GM18520 (cell line): ENCODE measurements around the gene IPMK.
"Not testable (repeated sequence)": the region's sequence is repeated elsewhere in the genome, so short reads cannot be mapped to it uniquely, and the experiment has no call there.

Source experiments
- ATAC-seq: cut with Tn5 transposase; IDR thresholded peaks from one replicate; pipeline ENCODE4 v1.9.1; 2021; ENCODE audit not compliant: unreplicated experiment

Gene IPMK

GRCh38 chr10:58268454-58268945, 806 bp upstream of the IPMK start:
- no peak for ATAC-seq

GRCh38 chr10:58266826-58267712, 625 bp downstream of the IPMK start:
- ATAC-seq = no peak

GRCh38 chr10:58266003-58266825, 1.5 kb downstream of the IPMK start:
- peak; percentile 22 for ATAC-seq

DNA sequence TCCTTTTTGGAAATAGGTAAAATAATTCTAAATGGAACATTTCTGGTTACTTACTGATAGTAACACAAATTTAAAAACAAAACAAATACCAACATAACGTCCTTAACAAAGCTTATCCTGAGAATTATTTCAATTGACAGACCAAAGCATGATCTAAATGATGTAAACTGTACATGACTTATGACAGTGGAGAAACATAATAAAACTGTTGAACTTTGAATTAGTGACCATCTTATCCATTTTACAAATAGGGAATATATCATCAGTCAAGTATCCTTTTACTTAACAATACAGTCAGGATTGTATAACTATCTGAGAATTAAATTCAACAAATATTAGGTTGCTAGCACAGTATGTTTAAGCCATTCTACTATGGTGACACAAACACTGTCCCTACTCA, 2.4 kb downstream of the IPMK start:
- ATAC-seq = no peak

DNA sequence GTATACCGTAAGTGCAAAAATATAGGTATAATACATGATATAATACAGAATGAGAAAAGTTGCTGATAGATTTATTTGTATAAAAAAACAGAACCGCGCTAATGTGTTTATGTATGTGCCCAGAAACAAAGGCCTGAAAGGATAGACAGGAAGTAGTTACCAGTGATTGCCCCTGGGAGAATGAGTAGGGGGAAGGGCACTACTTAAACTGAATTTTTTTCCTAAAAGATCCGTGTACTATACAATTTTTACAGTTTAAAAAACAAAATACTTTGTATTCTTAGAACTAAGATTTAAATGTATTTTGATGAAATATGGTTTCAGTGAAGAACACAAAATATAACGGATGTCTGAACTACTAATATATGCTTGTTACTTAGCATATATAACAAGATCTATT, 2.9 kb downstream of the IPMK start:
- ATAC-seq = no peak

- no peak for ATAC-seq
Measured at GRCh38 chr10:58262766-58263165, 4.9 kb downstream of the IPMK start.

DNA sequence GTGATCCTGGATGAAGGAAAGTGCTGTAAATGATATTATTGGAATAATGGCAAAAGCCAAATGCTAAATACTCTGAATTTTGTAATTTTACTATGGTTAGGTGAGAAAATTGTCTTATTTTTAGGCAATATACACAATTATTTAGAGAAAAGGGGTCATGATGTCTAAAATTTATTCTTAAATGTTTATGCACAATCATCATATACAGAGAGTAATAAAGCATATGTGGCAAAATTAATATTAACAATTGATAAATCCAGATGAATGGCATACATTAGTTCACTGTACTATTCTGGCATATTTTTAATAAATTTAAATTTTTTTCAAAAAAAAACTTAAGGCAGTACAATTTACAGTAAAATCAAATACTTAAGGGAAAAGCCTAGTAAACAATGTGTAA, 7.4 kb downstream of the IPMK start:
- ATAC-seq = no peak

GRCh38 chr10:58258977-58259692, 8.6 kb downstream of the IPMK start:
- ATAC-seq = no peak

DNA sequence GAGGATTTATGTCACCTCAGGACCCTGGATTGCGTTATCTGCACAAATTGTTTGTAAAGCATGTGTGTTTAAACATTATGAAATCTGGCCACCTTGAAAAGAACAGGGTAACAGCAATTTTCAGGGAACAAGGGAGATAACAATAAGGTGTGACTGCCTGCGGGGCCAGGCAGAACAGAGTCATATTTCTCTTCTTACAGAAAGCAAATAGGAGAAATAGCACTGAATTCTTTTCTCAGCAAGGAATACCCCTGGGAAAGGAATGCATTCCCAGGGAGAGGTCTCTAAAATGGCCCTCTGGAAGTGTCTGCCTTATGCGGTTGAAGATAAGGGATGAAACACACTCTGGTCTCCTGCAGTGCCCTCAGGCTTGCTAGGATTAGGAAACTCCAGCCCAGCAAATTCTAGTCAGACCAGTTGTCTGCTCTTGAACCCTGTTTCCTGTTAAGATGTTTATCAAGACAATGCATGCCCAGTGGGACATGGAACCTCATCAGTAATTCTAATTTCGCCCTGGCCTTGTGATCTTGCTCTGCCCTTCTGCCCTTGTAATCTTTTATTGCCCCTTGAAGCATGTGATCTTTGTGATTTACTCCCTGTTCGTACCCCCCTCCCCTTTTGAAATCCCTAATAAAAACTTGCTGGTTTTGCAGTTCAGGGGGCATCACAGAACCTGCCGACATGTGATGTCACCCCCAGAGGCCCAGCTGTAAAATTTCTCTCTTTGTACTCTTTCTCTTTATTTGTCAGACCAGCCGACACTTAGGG, 11.5 kb downstream of the IPMK start:
- not testable (repeated sequence) for ATAC-seq

DNA sequence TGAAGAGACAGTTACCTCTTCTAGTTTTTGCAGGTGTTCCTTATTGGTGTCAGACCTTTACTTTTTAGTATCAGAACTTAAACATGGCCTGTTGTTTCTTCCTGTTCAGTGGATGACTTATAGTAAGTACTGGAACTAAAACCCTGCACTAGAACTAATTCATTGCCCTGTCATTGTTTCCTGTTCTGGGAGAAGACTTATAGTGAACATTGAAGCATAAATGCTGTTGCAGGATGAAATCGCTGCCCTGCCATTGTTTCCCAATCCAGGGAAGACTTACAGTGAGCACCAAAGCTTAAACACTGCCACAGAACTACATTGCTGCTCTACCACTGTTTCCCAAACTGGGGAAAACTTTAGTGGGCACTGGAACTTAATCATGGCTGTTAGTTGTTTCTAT, 13.1 kb downstream of the IPMK start:
- ATAC-seq = no peak

GRCh38 chr10:58253184-58253583, 14.5 kb downstream of the IPMK start:
- ATAC-seq = no peak

DNA sequence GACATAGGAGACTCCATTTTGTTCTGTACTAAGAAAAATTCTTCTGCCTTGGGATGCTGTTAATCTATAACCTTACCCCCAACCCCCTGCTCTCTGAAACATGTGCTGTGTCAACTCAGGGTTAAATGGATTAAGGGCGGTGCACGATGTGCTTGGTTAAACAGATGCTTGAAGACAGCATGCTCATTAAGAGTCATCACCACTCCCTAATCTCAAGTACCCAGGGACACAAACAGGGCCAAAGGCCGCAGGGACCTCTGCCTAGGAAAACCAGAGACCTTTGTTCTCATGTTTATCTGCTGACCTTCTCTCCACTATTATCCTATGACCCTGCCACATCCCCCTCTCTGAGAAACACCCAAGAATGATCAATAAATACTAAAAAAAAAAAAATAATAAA, 23.0 kb downstream of the IPMK start:
- ATAC-seq = not testable (repeated sequence)

- not testable (repeated sequence) for ATAC-seq
Measured at GRCh38 chr10:58244242-58244641, 23.5 kb downstream of the IPMK start.

DNA sequence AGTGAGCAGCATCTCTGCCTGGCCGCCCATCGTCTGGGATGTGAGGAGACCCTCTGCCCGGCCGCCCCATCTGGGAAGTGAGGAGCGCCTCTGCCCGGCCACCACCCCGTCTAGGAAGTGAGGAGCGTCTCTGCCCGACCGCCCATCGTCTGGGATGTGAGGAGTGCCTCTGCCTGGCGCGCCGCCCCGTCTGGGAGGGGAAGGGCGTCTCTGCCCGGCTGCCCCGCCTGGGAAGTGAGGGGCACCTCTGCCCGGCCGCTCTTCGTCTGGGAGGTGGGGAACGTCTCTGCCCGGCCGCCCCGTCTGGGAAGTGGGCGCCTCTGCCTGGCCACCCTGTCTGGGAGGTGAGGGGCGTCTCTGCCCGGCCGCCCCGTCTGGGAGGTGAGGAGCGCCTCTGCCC, 23.9 kb downstream of the IPMK start:
- ATAC-seq = not testable (repeated sequence)

DNA sequence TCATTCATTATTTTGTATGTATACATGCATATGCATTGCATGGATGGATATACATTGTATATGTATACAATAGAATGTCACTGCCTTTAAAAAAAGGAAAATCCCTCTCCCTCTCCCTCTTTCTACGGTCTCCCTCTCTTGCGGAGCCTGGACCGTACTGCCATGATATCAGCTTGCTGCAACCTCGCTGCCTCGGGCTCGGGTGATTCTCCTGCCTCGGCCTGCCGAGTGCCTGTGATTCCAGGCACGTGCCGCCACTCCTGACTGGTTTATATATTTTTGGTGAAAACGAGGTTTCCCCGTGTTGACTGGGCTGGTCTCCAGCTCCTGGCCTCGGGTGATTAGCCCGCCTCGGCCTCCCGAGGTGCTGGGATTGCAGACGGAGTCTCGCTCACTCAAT, 24.4 kb downstream of the IPMK start:
- ATAC-seq = no peak

GRCh38 chr10:58241346-58241745, 26.3 kb downstream of the IPMK start:
- no peak for ATAC-seq

GRCh38 chr10:58240531-58240930, 27.2 kb downstream of the IPMK start:
- no peak for ATAC-seq

DNA sequence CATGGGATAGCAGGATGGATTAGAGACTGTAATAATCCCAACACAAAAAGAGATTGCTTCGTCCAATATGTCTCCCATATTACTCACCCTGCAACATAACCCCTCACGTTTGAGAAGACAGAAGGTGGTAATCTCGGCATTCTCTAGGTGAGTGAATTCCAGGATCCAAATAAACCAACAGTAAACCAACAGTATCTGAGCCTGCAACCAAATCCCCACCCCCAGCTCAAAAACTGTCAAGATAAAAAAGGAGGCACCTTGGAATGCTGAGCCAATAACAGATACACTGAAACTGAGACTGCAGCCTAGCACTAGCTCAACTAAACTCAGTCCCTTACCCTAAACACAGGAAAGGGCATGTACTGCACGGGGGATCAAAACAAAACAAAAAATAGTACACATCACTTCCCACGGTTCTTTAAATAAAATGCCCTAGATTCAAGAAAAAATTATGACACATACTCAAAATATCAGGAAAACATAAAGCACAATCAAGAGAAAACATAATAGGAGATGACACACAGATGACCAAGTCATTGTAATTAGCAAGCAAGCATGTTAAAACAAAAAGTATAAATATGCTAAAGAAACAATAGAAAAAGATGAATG, 28.0 kb downstream of the IPMK start:
- no peak for ATAC-seq

DNA sequence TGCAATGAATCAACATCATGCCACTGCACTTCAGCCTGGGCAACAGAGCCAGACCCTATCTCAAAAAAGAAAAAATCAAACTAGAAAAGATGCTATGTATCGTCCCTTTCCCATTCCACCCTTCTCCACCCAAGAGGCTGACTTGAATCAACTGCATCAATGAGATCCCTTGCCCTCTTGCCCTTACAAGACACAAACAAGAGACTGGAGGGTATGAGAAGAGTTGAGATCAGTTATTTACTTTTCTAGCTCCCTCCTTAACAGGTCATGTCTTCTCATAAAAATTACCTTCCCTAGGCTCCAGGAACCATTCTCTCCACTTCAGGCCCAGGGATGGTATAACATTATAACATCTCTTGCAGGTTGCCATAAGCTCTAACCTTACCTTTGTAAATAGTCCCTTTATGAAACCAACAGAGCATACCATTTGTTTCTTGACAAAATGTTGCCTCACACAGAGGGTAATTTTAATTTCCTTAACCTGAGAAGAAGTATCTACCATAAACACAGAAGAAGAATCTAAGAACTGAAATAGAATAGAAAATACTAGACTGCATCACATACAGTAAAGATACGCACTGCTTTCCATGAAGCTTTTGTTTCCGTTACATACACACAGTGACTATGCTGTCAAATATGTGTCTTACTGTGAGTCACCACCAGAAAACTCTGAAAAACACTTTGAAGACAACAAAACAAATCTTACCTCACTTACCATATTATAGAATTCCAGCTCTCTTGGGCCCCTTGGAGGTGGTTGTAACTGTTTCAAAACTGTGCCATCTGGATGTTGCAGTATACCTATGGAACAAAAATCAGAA, 30.5 kb downstream of the IPMK start:
- no peak for ATAC-seq
